ENCODE measurements around the gene RAD51D.
"Not testable (repeated sequence)": the region's sequence is repeated elsewhere in the genome, so short reads cannot be mapped to it uniquely, and the experiment has no call there.

RAD51D gene

DNA sequence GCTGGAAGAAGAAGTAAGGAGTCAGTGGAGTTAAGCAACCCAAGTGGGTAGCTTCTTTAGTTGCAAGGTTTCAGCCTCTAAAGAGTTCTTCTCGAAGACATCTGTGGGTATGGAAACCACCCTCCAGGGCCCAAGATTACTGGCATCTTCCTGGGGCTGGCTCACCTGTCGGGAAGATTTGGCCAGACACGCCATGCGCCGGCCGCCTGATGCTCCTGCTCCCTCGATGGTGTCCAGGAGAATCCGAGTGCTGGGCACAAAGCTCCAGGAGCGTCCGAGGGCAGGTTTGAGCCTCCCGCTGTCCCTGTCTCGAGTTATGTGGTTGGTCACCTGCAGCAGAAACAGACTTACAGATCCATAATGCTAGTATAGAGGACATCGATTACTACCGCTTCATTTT is 18.6 kb downstream of the RAD51D start:
- H2BK5ac ChIP-seq (ENCODE audit: low read length) = no peak overlapping the region
- no peaks in the 10 kb centered on the region for H3K79me2 ChIP-seq (ENCODE audit: control insufficient read depth, insufficient read depth, low read length)
- peaks cover 2% of the 10 kb centered on the region for H3K36me3 ChIP-seq (ENCODE audit: control insufficient read depth, insufficient read depth, low read length)
- H4K8ac ChIP-seq (ENCODE audit: low read depth, low read length) = no peak overlapping the region
- H3K9ac ChIP-seq (ENCODE audit: low read length) = no peak overlapping the region
- no peak overlapping the region for H2BK15ac ChIP-seq (replicated peaks; ENCODE audit: low read depth)
- H2BK120ac ChIP-seq (ENCODE audit: low read depth, low read length) = no peak overlapping the region
- no peaks in the 10 kb centered on the region for H3K27me3 ChIP-seq (ENCODE audit: insufficient read depth, low read length, poor library complexity)
- no CpG with 5 or more reads among the region's 14 CpGs for WGBS (ENCODE audit: extremely low coverage, insufficient coverage, low lambda C conversion rate)
- no peaks in the 10 kb centered on the region for H3K79me1 ChIP-seq (ENCODE audit: low read length)
- no peak overlapping the region for H3K18ac ChIP-seq (ENCODE audit: low read length)
- H3K4me3 ChIP-seq (ENCODE audit: low read length) = no peak overlapping the region
- H2AK5ac ChIP-seq (ENCODE audit: low read length) = no peak overlapping the region
- H3K27ac ChIP-seq (ENCODE audit: low read depth, low read length) = no peak overlapping the region
- H3K4me2 ChIP-seq (ENCODE audit: low read length) = no peak overlapping the region
- no peak overlapping the region for H3K56ac ChIP-seq (ENCODE audit: low read length)
- H3K4me1 ChIP-seq (ENCODE audit: control insufficient read depth, low read depth, low read length) = no peaks in the 10 kb centered on the region
- H3K4ac ChIP-seq (ENCODE audit: low read depth, low read length) = no peak overlapping the region
- H4K5ac ChIP-seq (ENCODE audit: low read length) = no peak overlapping the region
- H3K23ac ChIP-seq (ENCODE audit: low read length) = no peak overlapping the region
- no peak for DNase-seq

- Histone ChIP-seq H3K4me2 (ENCODE audit: low read length) (no peak overlapping the region), H3K27me3 (ENCODE audit: insufficient read depth, low read length, poor library complexity) (no peaks in the 10 kb centered on the region), H2BK15ac (replicated peaks; ENCODE audit: low read depth) (no peak overlapping the region), H3K56ac (ENCODE audit: low read length) (no peak overlapping the region), H2BK120ac (ENCODE audit: low read depth, low read length) (no peak overlapping the region), H2BK5ac (ENCODE audit: low read length) (no peak overlapping the region), H2AK5ac (ENCODE audit: low read length) (no peak overlapping the region), H3K36me3 (ENCODE audit: control insufficient read depth, insufficient read depth, low read length) (peaks cover 2% of the 10 kb centered on the region), H3K9ac (ENCODE audit: low read length) (no peak overlapping the region), H3K23ac (ENCODE audit: low read length) (no peak overlapping the region), H3K4me3 (ENCODE audit: low read length) (no peak overlapping the region), H4K5ac (ENCODE audit: low read length) (no peak overlapping the region), H3K18ac (ENCODE audit: low read length) (no peak overlapping the region), H3K79me2 (ENCODE audit: control insufficient read depth, insufficient read depth, low read length) (no peaks in the 10 kb centered on the region), H3K27ac (ENCODE audit: low read depth, low read length) (no peak overlapping the region), H4K8ac (ENCODE audit: low read depth, low read length) (no peak overlapping the region), H3K4me1 (ENCODE audit: control insufficient read depth, low read depth, low read length) (no peaks in the 10 kb centered on the region), H3K79me1 (ENCODE audit: low read length) (no peaks in the 10 kb centered on the region), H3K4ac (ENCODE audit: low read depth, low read length) (no peak overlapping the region)
- DNase-seq = no peak
- whole genome bisulfite sequencing (ENCODE audit: extremely low coverage, insufficient coverage, low lambda C conversion rate) = no CpG with 5 or more reads among the region's 3 CpGs
These were observed 19.8 kb downstream of the RAD51D start for GRCh38 chr17:35099908-35100307.

- Histone ChIP-seq H4K5ac (ENCODE audit: low read length) (no peak overlapping the region), H2BK15ac (replicated peaks; ENCODE audit: low read depth) (no peak overlapping the region), H3K4me3 (ENCODE audit: low read length) (no peak overlapping the region), H3K4me1 (ENCODE audit: control insufficient read depth, low read depth, low read length) (no peaks in the 10 kb centered on the region), H3K27ac (ENCODE audit: low read depth, low read length) (no peak overlapping the region), H3K56ac (ENCODE audit: low read length) (no peak overlapping the region), H2BK5ac (ENCODE audit: low read length) (no peak overlapping the region), H3K4me2 (ENCODE audit: low read length) (no peak overlapping the region), H3K4ac (ENCODE audit: low read depth, low read length) (no peak overlapping the region), H3K9ac (ENCODE audit: low read length) (no peak overlapping the region), H3K18ac (ENCODE audit: low read length) (no peak overlapping the region), H3K36me3 (ENCODE audit: control insufficient read depth, insufficient read depth, low read length) (peaks cover 2% of the 10 kb centered on the region), H4K8ac (ENCODE audit: low read depth, low read length) (no peak overlapping the region), H3K79me2 (ENCODE audit: control insufficient read depth, insufficient read depth, low read length) (no peaks in the 10 kb centered on the region), H2BK120ac (ENCODE audit: low read depth, low read length) (no peak overlapping the region), H2AK5ac (ENCODE audit: low read length) (no peak overlapping the region), H3K27me3 (ENCODE audit: insufficient read depth, low read length, poor library complexity) (no peaks in the 10 kb centered on the region), H3K23ac (ENCODE audit: low read length) (no peak overlapping the region), H3K79me1 (ENCODE audit: low read length) (no peaks in the 10 kb centered on the region)
- no CpG with 5 or more reads among the region's 2 CpGs for WGBS (ENCODE audit: extremely low coverage, insufficient coverage, low lambda C conversion rate)
- DNase-seq = no peak
These were observed 21.9 kb downstream of the RAD51D start for GRCh38 chr17:35097776-35098175.

GRCh38 chr17:35095741-35096140 is 23.9 kb downstream of the RAD51D start:
- no peak overlapping the region for H3K27ac ChIP-seq (ENCODE audit: low read depth, low read length)

GRCh38 chr17:35094902-35095301 is 24.8 kb downstream of the RAD51D start:
- H3K4me2 ChIP-seq (ENCODE audit: low read length) = no peak overlapping the region
- peaks cover under 1% of the 10 kb centered on the region for H3K4me1 ChIP-seq (ENCODE audit: control insufficient read depth, low read depth, low read length)
- H4K5ac ChIP-seq (ENCODE audit: low read length) = no peak overlapping the region
- no peak overlapping the region for H3K9ac ChIP-seq (ENCODE audit: low read length)
- H3K4ac ChIP-seq (ENCODE audit: low read depth, low read length) = no peak overlapping the region
- no peak overlapping the region for H2BK5ac ChIP-seq (ENCODE audit: low read length)
- H2AK5ac ChIP-seq (ENCODE audit: low read length) = no peak overlapping the region
- H3K79me1 ChIP-seq (ENCODE audit: low read length) = no peaks in the 10 kb centered on the region
- H2BK120ac ChIP-seq (ENCODE audit: low read depth, low read length) = no peak overlapping the region
- H3K18ac ChIP-seq (ENCODE audit: low read length) = no peak overlapping the region
- H3K23ac ChIP-seq (ENCODE audit: low read length) = no peak overlapping the region
- no peaks in the 10 kb centered on the region for H3K27me3 ChIP-seq (ENCODE audit: insufficient read depth, low read length, poor library complexity)
- H3K4me3 ChIP-seq (ENCODE audit: low read length) = no peak overlapping the region
- WGBS (ENCODE audit: extremely low coverage, insufficient coverage, low lambda C conversion rate) = no CpG with 5 or more reads among the region's 2 CpGs
- DNase-seq = peak; percentile 48
- no peak overlapping the region for H2BK15ac ChIP-seq (replicated peaks; ENCODE audit: low read depth)
- H4K8ac ChIP-seq (ENCODE audit: low read depth, low read length) = no peak overlapping the region
- H3K79me2 ChIP-seq (ENCODE audit: control insufficient read depth, insufficient read depth, low read length) = no peaks in the 10 kb centered on the region
- peak overlapping the region; percentile 34 for H3K56ac ChIP-seq (ENCODE audit: low read length)
- no peak overlapping the region for H3K27ac ChIP-seq (ENCODE audit: low read depth, low read length)
- no peaks in the 10 kb centered on the region for H3K36me3 ChIP-seq (ENCODE audit: control insufficient read depth, insufficient read depth, low read length)

More at GRCh38 chr17:35095741-35096140, 23.9 kb downstream of the RAD51D start:
- H3K4me1 ChIP-seq (ENCODE audit: control insufficient read depth, low read depth, low read length) = no peaks in the 10 kb centered on the region
- H4K8ac ChIP-seq (ENCODE audit: low read depth, low read length) = no peak overlapping the region
- H3K56ac ChIP-seq (ENCODE audit: low read length) = no peak overlapping the region
- no peak overlapping the region for H2AK5ac ChIP-seq (ENCODE audit: low read length)
- no peak for DNase-seq
- H4K5ac ChIP-seq (ENCODE audit: low read length) = no peak overlapping the region
- no peaks in the 10 kb centered on the region for H3K27me3 ChIP-seq (ENCODE audit: insufficient read depth, low read length, poor library complexity)
- no peaks in the 10 kb centered on the region for H3K79me2 ChIP-seq (ENCODE audit: control insufficient read depth, insufficient read depth, low read length)
- H3K4me3 ChIP-seq (ENCODE audit: low read length) = no peak overlapping the region
- no peak overlapping the region for H3K4ac ChIP-seq (ENCODE audit: low read depth, low read length)
- H3K79me1 ChIP-seq (ENCODE audit: low read length) = no peaks in the 10 kb centered on the region
- WGBS (ENCODE audit: extremely low coverage, insufficient coverage, low lambda C conversion rate) = no CpG with 5 or more reads among the region's 1 CpG
- H2BK5ac ChIP-seq (ENCODE audit: low read length) = no peak overlapping the region
- H3K9ac ChIP-seq (ENCODE audit: low read length) = no peak overlapping the region
- no peak overlapping the region for H2BK120ac ChIP-seq (ENCODE audit: low read depth, low read length)
- H3K4me2 ChIP-seq (ENCODE audit: low read length) = no peak overlapping the region
- H3K18ac ChIP-seq (ENCODE audit: low read length) = no peak overlapping the region
- H3K23ac ChIP-seq (ENCODE audit: low read length) = no peak overlapping the region
- peaks cover 2% of the 10 kb centered on the region for H3K36me3 ChIP-seq (ENCODE audit: control insufficient read depth, insufficient read depth, low read length)
- H2BK15ac ChIP-seq (replicated peaks; ENCODE audit: low read depth) = no peak overlapping the region

GRCh38 chr17:35090707-35091106 is 29.0 kb downstream of the RAD51D start:
- not testable (repeated sequence) for H3K4me2 ChIP-seq (ENCODE audit: low read length); H2BK5ac ChIP-seq (ENCODE audit: low read length); H3K27me3 ChIP-seq (ENCODE audit: insufficient read depth, low read length, poor library complexity); H3K4me3 ChIP-seq (ENCODE audit: low read length); H2BK15ac ChIP-seq (replicated peaks; ENCODE audit: low read depth); DNase-seq; H3K56ac ChIP-seq (ENCODE audit: low read length); H4K8ac ChIP-seq (ENCODE audit: low read depth, low read length); H2AK5ac ChIP-seq (ENCODE audit: low read length); H3K4me1 ChIP-seq (ENCODE audit: control insufficient read depth, low read depth, low read length); H3K79me2 ChIP-seq (ENCODE audit: control insufficient read depth, insufficient read depth, low read length); H3K18ac ChIP-seq (ENCODE audit: low read length); H3K9ac ChIP-seq (ENCODE audit: low read length); H3K36me3 ChIP-seq (ENCODE audit: control insufficient read depth, insufficient read depth, low read length); H2BK120ac ChIP-seq (ENCODE audit: low read depth, low read length); H4K5ac ChIP-seq (ENCODE audit: low read length); H3K23ac ChIP-seq (ENCODE audit: low read length); H3K27ac ChIP-seq (ENCODE audit: low read depth, low read length); H3K79me1 ChIP-seq (ENCODE audit: low read length)
- no CpG with 5 or more reads among the region's 11 CpGs for WGBS (ENCODE audit: extremely low coverage, insufficient coverage, low lambda C conversion rate)
- H3K4ac ChIP-seq (ENCODE audit: low read depth, low read length) = peak overlapping the region; percentile 56
